MM.1S (cell line): Measurements from ENCODE around the gene DIPK1B.
A peak's percentile ranks its signal among the peaks of the same experiment; 100 is the strongest.
"Not testable (repeated sequence)": the region's sequence is repeated elsewhere in the genome, so short reads cannot be mapped to it uniquely, and the experiment has no call there.

Experiments
- DNase-seq: peaks from one replicate; pipeline ENCODE4 v3.0.0-alpha.2; 2015
- H2AFZ ChIP-seq: fragments of 300-600 bp; sonication (generic); 2 replicates; pipeline ENCODE4 v1.6.0; 2016; ENCODE audit warnings: antibody characterized with exemption, low read length
- H3F3A ChIP-seq: fragments of 300-600 bp; sonication (generic); 2 replicates; pipeline ENCODE4 v1.6.1; 2016; ENCODE audit warnings: mild to moderate bottlenecking, antibody characterized with exemption, low read length, moderate library complexity, mixed read lengths; ENCODE audit not compliant: insufficient read depth
- H3K27ac ChIP-seq: fragments of 300-600 bp; sonication (generic); 2 replicates; pipeline ENCODE4 v1.5.1; 2016; ENCODE audit warnings: mild to moderate bottlenecking, low read length
- H3K27me3 ChIP-seq: fragments of 300-600 bp; sonication (generic); replicated peaks from 2 replicates; pipeline ENCODE4 v1.6.0; 2016; ENCODE audit warnings: low read length; ENCODE audit not compliant: insufficient read depth
- H3K36me3 ChIP-seq: fragments of 300-600 bp; sonication (generic); replicated peaks from 2 replicates; pipeline ENCODE4 v1.6.1; 2016; ENCODE audit warnings: mild to moderate bottlenecking, low read length, mixed read lengths; ENCODE audit not compliant: insufficient read depth
- H3K4me1 ChIP-seq: fragments of 300-600 bp; sonication (generic); 2 replicates; pipeline ENCODE4 v1.6.1; 2016; ENCODE audit warnings: low read length, mixed read lengths
- H3K4me2 ChIP-seq: fragments of 300-600 bp; sonication (generic); 2 replicates; pipeline ENCODE4 v1.6.0; 2016; ENCODE audit warnings: low read depth, low read length
- H3K4me3 ChIP-seq: fragments of 300-600 bp; sonication (generic); 2 replicates; pipeline ENCODE4 v1.5.1; 2016; ENCODE audit warnings: low read length, mixed read lengths
- H3K79me2 ChIP-seq: fragments of 300-600 bp; sonication (generic); 2 replicates; pipeline ENCODE4 v1.6.1; 2016; ENCODE audit warnings: mixed run types, low read length, mixed read lengths
- H3K9ac ChIP-seq: fragments of 300-600 bp; sonication (generic); 2 replicates; pipeline ENCODE4 v1.6.1; 2016; ENCODE audit warnings: low read length, mixed read lengths
- H3K9me2 ChIP-seq: fragments of 300-600 bp; sonication (generic); replicated peaks from 2 replicates; pipeline ENCODE4 v1.6.1; 2016; ENCODE audit warnings: mild to moderate bottlenecking, low read length, mixed read lengths; ENCODE audit not compliant: insufficient read depth
- H3K9me3 ChIP-seq: fragments of 300-600 bp; sonication (generic); replicated peaks from 2 replicates; pipeline ENCODE4 v1.6.1; 2016; ENCODE audit warnings: mild to moderate bottlenecking, low read length, mixed read lengths; ENCODE audit not compliant: insufficient read depth
- H4K20me1 ChIP-seq: fragments of 300-600 bp; sonication (generic); 2 replicates; pipeline ENCODE4 v1.6.1; 2016; ENCODE audit warnings: mild to moderate bottlenecking, low read length, moderate library complexity, mixed read lengths; ENCODE audit not compliant: insufficient read depth
- CTCF ChIP-seq: fragments of 300-600 bp; sonication (generic); IDR thresholded peaks from 2 replicates; pipeline ENCODE4 v1.5.1; 2016; ENCODE audit warnings: antibody characterized with exemption, low read length, mixed read lengths
- EZH2 ChIP-seq: fragments of 300-600 bp; sonication (generic); optimal IDR thresholded peaks from 2 replicates; pipeline ENCODE3; 2017; ENCODE audit warnings: low read depth, mild to moderate bottlenecking, antibody characterized with exemption, low read length, mixed read lengths
- EZH2phosphoT487 ChIP-seq: fragments of 300-600 bp; sonication (generic); IDR thresholded peaks from 2 replicates; pipeline ENCODE4 v1.6.1; 2018; ENCODE audit warnings: antibody characterized with exemption, low read length

Gene DIPK1B

GRCh38 chr9:136764301-136764891 lies 52.0 kb downstream of the DIPK1B start, which contains the start of gene LCN15:
Gene LCN15 (minus strand): TSS chr9:136764518. CDS start chr9:136764488, 30 bp downstream.
- Histone ChIP-seq H3K27ac (peak within 1 kb of the TSS; percentile 70; the same call in 1 of the 2 replicates), H3K79me2 (no peaks in the 10 kb centered on the region), H3K4me1 (peaks cover 17% of the 10 kb centered on the region), H3K9me3 (no peaks in the 10 kb centered on the region), H4K20me1 (no peaks in the 10 kb centered on the region), H3K36me3 (no peaks in the 10 kb centered on the region), H2AFZ (no peak within 1 kb of the TSS), H3K4me2 (peak within 1 kb of the TSS; percentile 94; the same call in 1 of the 2 replicates), H3K4me3 (peak within 1 kb of the TSS; percentile 59; the same call in 1 of the 2 replicates), H3K9me2 (no peaks in the 10 kb centered on the region), H3K9ac (no peak within 1 kb of the TSS; the same call in 1 of the 2 replicates), H3F3A (peaks cover 28% of the 10 kb centered on the region), H3K27me3 (peaks cover 26% of the 10 kb centered on the region)
- no peak for TF ChIP-seq EZH2
- TF ChIP-seq EZH2phosphoT487, result no peak
- TF ChIP-seq CTCF, result no peak
- DNase-seq, result no peak

DNA sequence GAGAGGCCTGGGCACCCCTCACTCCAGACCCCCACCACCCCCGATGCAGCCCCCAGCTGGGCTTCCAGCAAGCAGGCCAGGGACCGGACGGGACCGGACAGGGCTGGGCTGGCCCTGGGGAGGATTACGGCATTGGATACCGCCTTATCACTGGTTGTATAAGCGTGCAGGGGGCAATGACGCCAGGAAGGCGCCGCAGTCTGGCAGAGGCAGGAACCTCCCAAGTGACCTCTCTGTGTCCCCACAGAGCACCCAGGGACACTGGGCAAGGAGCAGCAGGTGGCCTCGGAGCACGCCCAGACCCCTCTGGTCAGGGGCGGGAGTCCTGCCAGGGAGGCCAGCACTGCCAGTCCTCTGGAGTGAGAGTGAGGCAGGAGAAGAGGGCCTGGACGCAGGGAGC lies 52.7 kb downstream of the DIPK1B start:
- Histone ChIP-seq H3K9me2 (no peaks in the 10 kb centered on the region), H3K27me3 (peaks cover 20% of the 10 kb centered on the region), H3K36me3 (no peaks in the 10 kb centered on the region), H3K79me2 (no peaks in the 10 kb centered on the region), H3K27ac (no peak overlapping the region), H2AFZ (no peak overlapping the region), H3K4me2 (peak overlapping the region; percentile 94; the same call in 1 of the 2 replicates), H3K9me3 (no peaks in the 10 kb centered on the region), H3K9ac (no peak overlapping the region), H4K20me1 (no peaks in the 10 kb centered on the region), H3K4me3 (no peak overlapping the region), H3F3A (peaks cover 28% of the 10 kb centered on the region), H3K4me1 (peaks cover 17% of the 10 kb centered on the region)
- no peak for DNase-seq
- no peak for TF ChIP-seq CTCF
- TF ChIP-seq EZH2, result no peak
- no peak for TF ChIP-seq EZH2phosphoT487

- H3K36me3 ChIP-seq, H3K9me3 ChIP-seq, H3K9me2 ChIP-seq, H4K20me1 ChIP-seq, H3K79me2 ChIP-seq: not testable (repeated sequence)
- H3K9ac ChIP-seq, result peak overlapping the region; percentile 54; the same call in 1 of the 2 replicates
- H3F3A ChIP-seq, result peaks cover 28% of the 10 kb centered on the region
- peak overlapping the region; percentile 70; the same call in 1 of the 2 replicates for H3K27ac ChIP-seq
- peak overlapping the region; percentile 59 for H3K4me3 ChIP-seq
- peak overlapping the region; percentile 74; the same call in 1 of the 2 replicates for H2AFZ ChIP-seq
- peak overlapping the region; percentile 94 for H3K4me2 ChIP-seq
- DNase-seq, result peak; percentile 71
- peaks cover 12% of the 10 kb centered on the region for H3K27me3 ChIP-seq
- H3K4me1 ChIP-seq, result peaks cover 17% of the 10 kb centered on the region
Observed at GRCh38 chr9:136765745-136766409, 53.5 kb downstream of the DIPK1B start.
